RWPE2 (cell line): ENCODE data around the gene USP15.

ENCODE experiments used
- ATAC-seq: fragments of 200-7000 bp; cut with Tn5 transposase; 3 replicates; pipeline ENCODE4 v1.9.1; 2021; ENCODE audit warnings: low read depth
- DNase-seq: peaks from one replicate; pipeline ENCODE4 v3.0.0-alpha.2; 2020; ENCODE audit warnings: low spot score
- H3K27ac ChIP-seq: fragments of 450-650 bp; 2 replicates; pipeline ENCODE4 v1.5.1; 2017; ENCODE audit warnings: mild to moderate bottlenecking; ENCODE audit not compliant: poor library complexity, severe bottlenecking
- H3K27me3 ChIP-seq: fragments of 250-450 bp; sonication (Bioruptor Pico); 2 replicates; pipeline ENCODE4 v1.5.1; 2021; ENCODE audit warnings: mild to moderate bottlenecking, moderate library complexity; ENCODE audit not compliant: insufficient read depth, poor library complexity, severe bottlenecking
- H3K36me3 ChIP-seq: fragments of 250-450 bp; sonication (Bioruptor Pico); 2 replicates; pipeline ENCODE4 v1.5.1; 2020; ENCODE audit warnings: low read depth, mild to moderate bottlenecking, moderate library complexity
- H3K4me1 ChIP-seq: fragments of 250-450 bp; sonication (Bioruptor Pico); 2 replicates; pipeline ENCODE4 v1.5.1; 2021; ENCODE audit warnings: mild to moderate bottlenecking, moderate library complexity; ENCODE audit not compliant: insufficient read depth, poor library complexity, severe bottlenecking
- H3K4me3 ChIP-seq: fragments of 250-450 bp; sonication (Bioruptor Pico); 2 replicates; pipeline ENCODE4 v1.5.1; 2021; ENCODE audit warnings: mild to moderate bottlenecking, moderate library complexity; ENCODE audit not compliant: severe bottlenecking
- H3K9me3 ChIP-seq: fragments of 250-450 bp; sonication (Bioruptor Pico); 2 replicates; pipeline ENCODE4 v1.5.1; 2021; ENCODE audit warnings: mild to moderate bottlenecking, moderate library complexity; ENCODE audit not compliant: severe bottlenecking
- TF ChIP-seq, protein P1 (sequence below): fragments of 450-650 bp; IDR thresholded peaks from one replicate; pipeline ENCODE4 v1.5.1; 2017; ENCODE audit warnings: mild to moderate bottlenecking, moderate library complexity; ENCODE audit not compliant: poor library complexity, severe bottlenecking

Gene USP15

GRCh38 chr12:62259993-62260732 is at the start of gene USP15:
Gene USP15 (plus strand): TSS chr12:62260404. CDS start chr12:62260415, 11 bp downstream.
- Histone ChIP-seq H3K4me1 (peaks cover 18% of the 10 kb centered on the region), H3K9me3 (no peaks in the 10 kb centered on the region), H3K36me3 (no peaks in the 10 kb centered on the region; the same call in 1 of the 2 replicates), H3K4me3 (peak within 1 kb of the TSS; percentile 84), H3K27me3 (no peaks in the 10 kb centered on the region), H3K27ac (peak within 1 kb of the TSS; percentile 73)
- ATAC-seq (peak; percentile 90), DNase-seq (peak; percentile 89)
- TF ChIP-seq, protein P1, sequence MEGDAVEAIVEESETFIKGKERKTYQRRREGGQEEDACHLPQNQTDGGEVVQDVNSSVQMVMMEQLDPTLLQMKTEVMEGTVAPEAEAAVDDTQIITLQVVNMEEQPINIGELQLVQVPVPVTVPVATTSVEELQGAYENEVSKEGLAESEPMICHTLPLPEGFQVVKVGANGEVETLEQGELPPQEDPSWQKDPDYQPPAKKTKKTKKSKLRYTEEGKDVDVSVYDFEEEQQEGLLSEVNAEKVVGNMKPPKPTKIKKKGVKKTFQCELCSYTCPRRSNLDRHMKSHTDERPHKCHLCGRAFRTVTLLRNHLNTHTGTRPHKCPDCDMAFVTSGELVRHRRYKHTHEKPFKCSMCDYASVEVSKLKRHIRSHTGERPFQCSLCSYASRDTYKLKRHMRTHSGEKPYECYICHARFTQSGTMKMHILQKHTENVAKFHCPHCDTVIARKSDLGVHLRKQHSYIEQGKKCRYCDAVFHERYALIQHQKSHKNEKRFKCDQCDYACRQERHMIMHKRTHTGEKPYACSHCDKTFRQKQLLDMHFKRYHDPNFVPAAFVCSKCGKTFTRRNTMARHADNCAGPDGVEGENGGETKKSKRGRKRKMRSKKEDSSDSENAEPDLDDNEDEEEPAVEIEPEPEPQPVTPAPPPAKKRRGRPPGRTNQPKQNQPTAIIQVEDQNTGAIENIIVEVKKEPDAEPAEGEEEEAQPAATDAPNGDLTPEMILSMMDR = peak; percentile 87

DNA sequence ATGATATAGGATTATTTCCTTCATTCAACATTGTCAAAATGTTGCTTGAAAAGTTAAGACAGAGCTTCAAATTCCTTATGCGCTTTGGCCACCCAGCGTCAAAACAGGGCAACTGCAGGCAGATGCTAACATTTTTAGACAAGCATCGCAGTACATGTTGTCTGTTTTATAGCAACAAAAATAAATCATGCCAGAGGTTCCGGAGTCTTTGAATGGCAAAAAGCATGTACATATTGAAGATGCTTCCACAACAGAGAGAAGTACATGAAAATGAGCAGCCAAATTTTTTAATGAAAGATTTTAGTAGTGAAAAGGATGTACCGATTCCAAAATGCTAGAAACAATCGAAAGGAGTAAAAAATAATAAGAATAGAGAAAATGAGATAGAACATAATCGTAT is 49.8 kb upstream of the USP15 start:
- H3K4me3 ChIP-seq = no peak overlapping the region
- TF ChIP-seq, protein P1 = peak; percentile 86
- peaks cover 7% of the 10 kb centered on the region for H3K4me1 ChIP-seq
- no peaks in the 10 kb centered on the region for H3K27me3 ChIP-seq
- DNase-seq (no peak), ATAC-seq (0 out of 3 replicates have a peak, but pooled peaks have one; percentile 35)
- H3K27ac ChIP-seq = no peak overlapping the region
- H3K9me3 ChIP-seq = no peaks in the 10 kb centered on the region
- no peaks in the 10 kb centered on the region for H3K36me3 ChIP-seq

DNA sequence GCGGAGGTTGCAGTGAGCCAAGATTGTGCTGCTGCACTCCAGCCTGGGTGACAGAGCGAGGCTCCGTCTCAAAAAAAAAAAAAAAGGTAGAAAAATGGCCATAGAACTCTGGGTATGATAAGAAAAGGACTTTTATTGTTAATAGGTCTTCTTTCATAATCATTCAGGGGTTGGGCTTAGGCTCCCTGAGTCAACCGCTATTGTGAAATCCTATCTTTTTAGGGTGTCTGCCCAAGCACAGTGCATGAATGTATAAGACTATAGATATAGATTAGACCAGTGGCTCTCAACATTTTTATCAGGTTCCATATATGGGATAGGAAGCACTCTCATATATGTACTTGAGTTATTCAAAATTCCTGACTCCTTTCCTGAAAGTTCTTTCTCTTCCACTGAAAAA is 48.7 kb upstream of the USP15 start:
- H3K9me3 ChIP-seq = no peaks in the 10 kb centered on the region
- H3K4me1 ChIP-seq = peaks cover 7% of the 10 kb centered on the region

DNA sequence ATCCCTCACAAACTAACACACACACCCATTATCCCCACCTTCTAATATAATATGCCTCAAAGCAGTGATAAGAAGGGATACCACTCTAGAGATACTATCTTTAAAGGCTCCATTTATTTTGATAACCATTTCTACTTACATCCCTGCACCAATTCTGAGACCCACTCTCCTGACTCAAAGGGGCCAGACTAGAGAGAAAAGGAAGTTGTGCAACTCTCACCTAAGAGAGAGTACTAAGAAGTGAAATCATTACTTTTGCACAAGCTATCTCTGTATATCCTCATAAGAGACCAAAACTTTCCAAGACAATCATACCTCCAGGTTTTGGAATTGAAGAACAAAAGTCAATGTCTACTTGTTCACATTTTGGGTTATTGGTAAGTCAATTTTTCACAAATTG is 45.4 kb upstream of the USP15 start:
- Histone ChIP-seq H3K4me3 (no peak overlapping the region), H3K36me3 (no peaks in the 10 kb centered on the region), H3K27ac (no peak overlapping the region), H3K27me3 (no peaks in the 10 kb centered on the region), H3K4me1 (peaks cover 7% of the 10 kb centered on the region), H3K9me3 (no peaks in the 10 kb centered on the region)
- no peak for ATAC-seq
- DNase-seq = no peak
- TF ChIP-seq, protein P1 = no peak

More for the DNA sequence above, 48.7 kb upstream of the USP15 start:
- ATAC-seq (peak; percentile 61; the same call in 2 of the 3 replicates), DNase-seq (no peak)
- H3K4me3 ChIP-seq = no peak overlapping the region
- no peaks in the 10 kb centered on the region for H3K27me3 ChIP-seq
- no peak overlapping the region for H3K27ac ChIP-seq
- TF ChIP-seq, protein P1 = no peak
- no peaks in the 10 kb centered on the region for H3K36me3 ChIP-seq

DNA sequence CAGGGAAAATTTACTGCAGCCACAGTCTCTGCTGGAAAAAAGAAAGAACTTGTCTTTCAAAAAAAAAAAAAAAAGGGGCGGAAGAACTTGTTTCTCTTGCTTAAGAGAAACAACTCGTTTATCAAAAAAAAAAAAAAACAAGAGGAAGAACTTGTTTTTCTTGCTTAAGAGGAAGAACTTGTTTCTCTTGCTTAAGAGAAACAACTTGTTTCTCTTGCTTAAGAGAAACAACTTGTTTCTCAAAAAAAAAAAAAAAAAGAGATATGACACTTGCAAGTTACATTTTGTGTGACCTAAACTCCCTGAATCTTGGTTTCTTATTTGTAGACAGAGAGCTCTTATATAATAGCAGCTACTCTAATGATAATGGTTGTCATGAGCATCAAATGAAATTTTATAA is 44.7 kb upstream of the USP15 start:
- DNase-seq = no peak
- Histone ChIP-seq H3K36me3 (no peaks in the 10 kb centered on the region), H3K27ac (no peak overlapping the region), H3K27me3 (no peaks in the 10 kb centered on the region), H3K4me1 (peaks cover 7% of the 10 kb centered on the region), H3K9me3 (no peaks in the 10 kb centered on the region), H3K4me3 (no peak overlapping the region)
- TF ChIP-seq, protein P1 = no peak
- no peak for ATAC-seq
